EL (cell line): ENCODE results near the gene TET3.
"Not testable (repeated sequence)": the region's sequence is repeated elsewhere in the genome, so short reads cannot be mapped to it uniquely, and the experiment has no call there.

Experiments used
- DNase-seq: peaks from one replicate; pipeline ENCODE4 v3.0.0-alpha.2; 2016

The TET3 gene

GRCh38 chr2:73984203-73984921, at the start of gene TET3:
Gene TET3, plus strand, starts transcription at chr2:73984910. Its CDS starts 1,494 bp downstream, at chr2:73986404.
- peak; percentile 49 for DNase-seq

DNA sequence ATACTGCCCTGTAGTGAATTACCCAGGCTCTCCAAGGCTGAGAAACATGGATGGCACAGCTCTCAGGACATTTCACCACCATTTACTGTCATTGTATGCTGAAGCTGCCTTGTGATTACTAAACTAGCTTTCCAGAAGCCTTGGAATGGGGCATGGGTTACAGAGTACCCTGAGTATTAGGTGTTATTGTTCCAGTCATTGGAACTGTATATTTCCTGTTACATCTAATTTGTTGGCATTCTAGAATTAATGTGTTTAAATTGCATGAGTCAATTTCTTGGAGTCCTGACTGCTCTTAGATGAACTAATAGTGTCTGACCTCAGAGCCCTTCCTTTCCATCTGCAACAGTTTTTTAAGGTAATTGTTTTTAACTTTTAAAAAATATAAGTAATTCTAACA, 49.1 kb upstream of the TET3 start:
- DNase-seq: no peak

DNA sequence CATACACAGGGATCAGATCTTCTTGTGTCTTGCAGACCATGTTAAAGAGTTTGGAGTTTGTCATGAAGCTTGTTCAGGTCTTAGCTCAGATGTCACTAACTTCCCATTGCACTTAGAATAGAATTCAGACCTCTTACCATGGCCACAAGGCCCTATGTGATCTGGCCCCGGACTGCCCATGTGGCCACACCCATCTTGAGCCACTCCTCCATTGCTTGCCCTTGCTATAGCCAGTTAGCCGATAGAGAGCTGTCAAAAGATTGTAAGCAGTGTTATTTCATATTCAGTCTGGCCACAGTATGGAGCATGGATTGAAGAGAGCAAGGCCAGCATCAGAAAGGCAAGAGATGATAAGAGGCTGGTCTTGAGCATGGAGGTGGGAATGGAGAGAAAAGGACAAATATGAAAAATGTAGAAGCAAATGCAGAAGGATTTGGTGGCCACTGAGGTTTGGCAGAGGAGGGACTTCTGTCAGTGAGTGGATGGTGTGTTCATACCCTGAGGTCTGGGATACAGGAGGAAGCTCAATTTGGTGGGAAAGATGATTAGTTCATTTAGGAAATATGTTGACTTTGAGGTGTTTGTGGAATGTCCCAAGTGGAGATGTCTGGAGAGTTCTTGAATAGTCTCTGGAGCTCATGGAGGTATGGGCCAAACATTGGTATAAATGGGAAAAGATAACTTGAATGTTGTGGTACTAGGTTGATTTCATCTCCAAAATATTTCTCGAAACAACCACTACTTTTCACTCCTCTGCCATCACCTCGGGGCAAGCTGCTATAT, 47.4 kb upstream of the TET3 start:
- DNase-seq: peak; percentile 53

DNA sequence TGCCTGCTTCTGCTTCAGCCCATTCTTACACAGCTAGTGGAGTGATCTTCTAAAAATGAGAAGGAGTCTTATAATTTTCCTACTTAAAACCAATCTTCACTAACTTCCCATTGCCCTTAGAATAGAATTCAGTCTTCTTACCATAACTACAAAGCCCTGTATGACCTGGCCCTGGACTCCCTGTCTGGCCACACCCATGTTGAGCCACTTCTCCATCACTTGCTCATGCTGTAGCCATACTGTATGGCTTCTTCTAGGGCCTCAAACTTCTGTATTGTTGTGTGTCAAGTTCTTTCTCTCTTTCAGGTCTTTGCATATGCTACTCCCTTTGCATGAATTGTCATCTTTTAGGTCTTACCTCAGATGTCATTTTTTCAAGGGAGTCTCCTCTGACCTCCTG, 46.8 kb upstream of the TET3 start:
- DNase-seq: no peak

GRCh38 chr2:73938718-73939352, 45.9 kb upstream of the TET3 start:
- DNase-seq: peak; percentile 71

GRCh38 chr2:73939419-73939818, 45.3 kb upstream of the TET3 start:
- DNase-seq: peak; percentile 38

DNA sequence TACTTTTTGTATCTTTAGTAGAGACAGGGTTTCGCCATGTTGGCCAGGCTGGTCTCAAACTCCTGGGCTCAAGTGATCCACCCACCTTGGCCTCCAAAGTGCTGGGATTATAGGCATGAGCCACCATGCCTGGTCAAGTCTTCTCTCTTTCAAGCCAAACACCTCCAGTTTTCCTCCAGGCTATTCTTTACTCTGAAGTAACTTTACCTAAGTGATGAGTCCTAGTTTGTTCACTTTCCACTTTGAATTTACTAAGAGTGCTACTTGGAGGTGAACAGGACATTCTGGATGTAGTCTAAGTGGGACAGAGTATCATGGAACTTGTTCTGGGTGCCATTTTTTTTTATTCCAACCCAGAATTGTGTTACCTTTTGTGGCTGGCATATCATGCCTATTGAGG, 44.6 kb upstream of the TET3 start:
- DNase-seq: not testable (repeated sequence)

GRCh38 chr2:73942664-73943063, 42.0 kb upstream of the TET3 start:
- no peak for DNase-seq

- no peak for DNase-seq
These were observed 40.0 kb upstream of the TET3 start for GRCh38 chr2:73944714-73945113.

- DNase-seq: no peak
These were observed 38.5 kb upstream of the TET3 start for GRCh38 chr2:73946215-73946614.

DNA sequence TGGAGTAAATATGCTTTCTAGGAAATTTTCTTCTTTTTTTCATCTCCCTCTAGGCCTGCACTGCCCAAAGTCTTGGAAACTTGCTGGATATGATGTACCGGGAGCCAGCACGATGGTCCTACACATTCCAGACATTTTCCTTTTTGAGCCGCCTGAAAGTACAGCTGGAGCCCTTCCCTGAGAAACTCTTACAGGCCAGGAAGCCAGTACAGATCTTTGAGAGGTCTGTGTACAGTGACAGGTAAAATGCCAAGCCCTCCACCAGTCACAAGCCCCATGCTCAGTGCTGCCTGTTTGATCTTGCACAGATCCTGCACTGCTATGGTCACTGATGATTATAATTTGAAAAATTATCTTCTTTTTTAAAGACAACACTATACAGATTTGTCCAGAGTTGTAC, 38.0 kb upstream of the TET3 start:
- no peak for DNase-seq

DNA sequence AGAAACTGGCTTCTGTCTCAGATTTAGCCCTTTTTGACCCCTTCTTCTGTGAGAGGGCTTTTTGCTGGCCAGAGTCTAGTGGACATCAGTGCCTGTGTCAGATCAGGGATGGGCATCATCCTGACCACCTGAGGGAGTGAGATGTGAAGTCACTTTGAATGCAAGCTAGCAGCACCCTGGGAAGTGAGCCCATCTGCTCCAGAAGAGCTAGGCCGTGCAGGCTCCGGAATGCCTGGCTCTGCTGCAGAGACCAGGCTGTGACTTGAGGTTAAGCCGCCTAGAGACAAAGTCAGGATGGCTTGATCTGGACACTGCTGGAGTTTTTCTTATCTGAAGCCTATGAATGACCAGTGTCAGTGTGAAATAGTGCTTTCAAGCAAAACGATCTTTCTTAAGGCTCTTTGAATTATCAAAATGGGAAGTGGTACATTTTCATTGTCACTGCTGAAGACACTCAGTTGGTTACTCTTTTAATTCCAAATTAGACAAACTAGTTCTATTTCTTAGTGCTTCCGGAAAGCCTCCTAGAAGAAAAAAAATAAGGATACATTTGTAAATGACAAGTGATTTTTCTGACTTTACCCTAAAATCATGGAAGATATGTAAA, 37.2 kb upstream of the TET3 start:
- DNase-seq: no peak

DNA sequence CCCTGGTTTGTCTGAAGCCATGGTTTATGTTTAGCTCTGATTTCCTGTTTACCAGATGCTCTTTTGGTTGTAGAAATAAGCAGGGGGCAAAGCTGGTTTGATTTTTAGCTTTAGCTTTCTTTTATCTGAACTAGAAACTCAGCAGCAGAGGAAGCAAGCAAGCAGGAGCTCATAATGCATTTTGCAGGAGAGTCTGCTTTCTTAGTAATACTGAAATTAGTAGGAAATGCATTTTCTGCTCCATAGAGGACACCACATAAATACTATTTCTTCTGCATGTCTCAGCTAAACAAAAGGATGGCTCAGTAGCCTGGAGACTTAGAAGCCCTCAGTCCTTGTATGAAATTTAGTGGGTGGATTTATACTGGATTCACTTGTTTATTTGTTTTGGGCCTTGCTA, 34.9 kb upstream of the TET3 start:
- DNase-seq: no peak

- peak; percentile 57 for DNase-seq
These were observed 31.9 kb upstream of the TET3 start for GRCh38 chr2:73952499-73953446.

GRCh38 chr2:73956218-73956865, 28.4 kb upstream of the TET3 start:
- no peak for DNase-seq

GRCh38 chr2:73961274-73961673, 23.4 kb upstream of the TET3 start:
- no peak for DNase-seq

GRCh38 chr2:73961823-73962615, 22.7 kb upstream of the TET3 start:
- DNase-seq: no peak

- no peak for DNase-seq
These were observed 21.9 kb upstream of the TET3 start for GRCh38 chr2:73962798-73963197.

GRCh38 chr2:73963385-73964120, 21.2 kb upstream of the TET3 start:
- no peak for DNase-seq

- DNase-seq: no peak
These were observed 20.5 kb upstream of the TET3 start for GRCh38 chr2:73964223-73964622.
